Fibroblast of lung (primary cell): Measurements from ENCODE around the gene TEX55.

Source experiments
- EZH2 ChIP-seq: IDR thresholded peaks from 2 replicates; pipeline ENCODE4 v1.5.1; 2012; ENCODE audit warnings: low read length, control low read depth, mild to moderate bottlenecking; ENCODE audit errors: missing control alignments
- TF ChIP-seq, protein P1 (sequence below), 2 donors: IDR thresholded peaks in 1 of 2; conservative IDR thresholded peaks in 1 of 2; 1 replicate in 1 of 2; 2 replicates in 1 of 2; pipeline ENCODE4 v1.5.1; 2011 to 2012; ENCODE audit warnings: low read length in 2 of 2, control low read depth in 1 of 2, inconsistent platforms in 1 of 2, low read depth in 1 of 2, mild to moderate bottlenecking in 1 of 2

DNA sequence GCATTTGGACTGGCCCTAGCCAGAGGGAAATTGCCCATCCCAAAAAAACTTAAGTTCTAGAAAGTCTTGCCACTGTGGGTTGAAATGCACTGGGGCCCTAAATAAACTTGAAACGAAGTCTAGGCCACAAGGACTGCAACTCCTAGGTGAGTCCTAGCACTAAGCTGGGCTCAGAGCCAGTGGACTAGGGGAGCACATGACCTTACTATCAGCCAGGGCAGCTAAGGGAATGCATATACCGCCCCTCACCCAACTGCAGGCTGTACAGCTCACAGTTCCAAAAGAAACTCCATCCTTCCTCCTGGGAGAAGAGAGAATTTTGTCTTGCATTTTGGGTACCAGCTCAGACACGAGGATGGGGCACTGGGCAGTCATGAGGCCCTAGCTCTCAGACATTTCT is 23.6 kb upstream of the TEX55 start:
- TF ChIP-seq, protein P1, sequence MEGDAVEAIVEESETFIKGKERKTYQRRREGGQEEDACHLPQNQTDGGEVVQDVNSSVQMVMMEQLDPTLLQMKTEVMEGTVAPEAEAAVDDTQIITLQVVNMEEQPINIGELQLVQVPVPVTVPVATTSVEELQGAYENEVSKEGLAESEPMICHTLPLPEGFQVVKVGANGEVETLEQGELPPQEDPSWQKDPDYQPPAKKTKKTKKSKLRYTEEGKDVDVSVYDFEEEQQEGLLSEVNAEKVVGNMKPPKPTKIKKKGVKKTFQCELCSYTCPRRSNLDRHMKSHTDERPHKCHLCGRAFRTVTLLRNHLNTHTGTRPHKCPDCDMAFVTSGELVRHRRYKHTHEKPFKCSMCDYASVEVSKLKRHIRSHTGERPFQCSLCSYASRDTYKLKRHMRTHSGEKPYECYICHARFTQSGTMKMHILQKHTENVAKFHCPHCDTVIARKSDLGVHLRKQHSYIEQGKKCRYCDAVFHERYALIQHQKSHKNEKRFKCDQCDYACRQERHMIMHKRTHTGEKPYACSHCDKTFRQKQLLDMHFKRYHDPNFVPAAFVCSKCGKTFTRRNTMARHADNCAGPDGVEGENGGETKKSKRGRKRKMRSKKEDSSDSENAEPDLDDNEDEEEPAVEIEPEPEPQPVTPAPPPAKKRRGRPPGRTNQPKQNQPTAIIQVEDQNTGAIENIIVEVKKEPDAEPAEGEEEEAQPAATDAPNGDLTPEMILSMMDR (conservative IDR thresholded peaks at IDR 0.05 in 1 of 2, IDR thresholded peaks at IDR 0.05 in 1 of 2; ENCODE audit: low read depth in 1 of 2, low read length in 2 of 2) = no peak
- TF ChIP-seq EZH2 = no peak
